Suppressor macrophage (primary cell): ENCODE results near the gene APCDD1.

Experiments used
- DNase-seq, 4 experiments: peaks; one replicate each; pipeline ENCODE4 v3.0.0-alpha.2; 2020 to 2022

The APCDD1 gene

DNA sequence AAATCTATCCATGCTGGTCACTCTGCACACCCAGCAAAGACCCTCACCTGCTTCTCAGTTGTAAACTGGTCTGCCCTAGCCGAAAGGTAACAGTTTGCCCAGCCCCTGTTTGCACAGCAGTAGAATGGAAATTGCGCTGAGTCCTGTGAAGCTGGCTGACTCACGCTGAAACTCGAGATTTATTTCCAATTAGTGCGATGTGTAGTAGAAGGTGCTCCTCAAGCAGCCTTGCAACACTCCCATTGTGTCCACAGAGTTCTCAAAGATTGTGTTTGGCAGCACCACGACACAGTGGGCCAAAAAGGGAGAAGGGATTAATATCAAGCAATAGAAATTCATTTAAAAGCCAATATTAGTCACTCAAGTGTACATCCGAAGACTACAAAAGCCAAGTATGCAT, 21.7 kb upstream of the APCDD1 start:
- no peak for DNase-seq

DNA sequence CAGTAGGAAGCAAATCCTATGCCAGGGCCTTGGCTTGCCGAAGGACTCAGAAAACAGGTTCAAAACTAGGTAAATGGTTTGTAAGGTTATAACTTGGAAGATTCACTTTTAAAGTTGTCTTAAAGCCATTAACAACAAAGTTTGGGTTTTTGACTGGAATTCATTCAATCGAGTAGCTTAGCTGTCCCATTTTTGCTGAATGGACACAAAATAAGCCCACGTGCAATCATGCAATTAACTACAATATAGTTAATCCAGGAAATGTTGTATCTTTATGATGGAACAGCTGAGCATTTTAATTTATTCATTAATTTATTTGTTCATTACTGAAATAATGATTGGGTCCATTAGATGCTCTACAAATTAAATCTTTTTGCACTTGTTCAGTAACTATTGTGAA, 18.3 kb upstream of the APCDD1 start:
- DNase-seq, result no peak

GRCh38 chr18:10437837-10438236, 16.6 kb upstream of the APCDD1 start:
- no peak for DNase-seq

- no peak for DNase-seq
Observed at GRCh38 chr18:10439898-10440297, 14.5 kb upstream of the APCDD1 start.

- peak in 3 of 4 experiments; percentile 14 to 30 (median 16) for DNase-seq
Observed at GRCh38 chr18:10440884-10441283, 13.6 kb upstream of the APCDD1 start.

DNA sequence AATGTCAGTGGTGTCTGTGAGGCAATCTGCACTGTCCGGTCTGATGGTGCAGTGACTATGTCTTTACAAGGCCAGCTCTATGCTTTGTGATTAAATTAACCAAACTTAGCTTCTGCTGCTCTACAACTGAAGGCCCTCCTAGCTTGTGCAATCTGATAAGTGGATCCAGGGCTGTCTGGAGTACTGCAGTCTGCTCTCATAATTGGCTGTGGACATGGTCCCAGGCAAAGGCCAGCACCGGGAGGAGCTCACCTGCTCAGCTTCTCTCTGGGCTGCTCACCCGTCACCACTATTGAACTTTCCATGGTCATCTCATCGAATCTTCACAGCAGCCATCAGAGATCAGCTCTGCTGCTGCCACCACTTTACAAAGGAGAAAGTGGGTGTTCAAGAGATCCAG, 13.0 kb upstream of the APCDD1 start:
- DNase-seq, result no peak

- peak in 3 of 4 experiments; percentile 30 to 41 (median 35) for DNase-seq
Observed at GRCh38 chr18:10442551-10442971, 11.9 kb upstream of the APCDD1 start.

- no peak for DNase-seq
Observed at GRCh38 chr18:10443001-10443400, 11.4 kb upstream of the APCDD1 start.

DNA sequence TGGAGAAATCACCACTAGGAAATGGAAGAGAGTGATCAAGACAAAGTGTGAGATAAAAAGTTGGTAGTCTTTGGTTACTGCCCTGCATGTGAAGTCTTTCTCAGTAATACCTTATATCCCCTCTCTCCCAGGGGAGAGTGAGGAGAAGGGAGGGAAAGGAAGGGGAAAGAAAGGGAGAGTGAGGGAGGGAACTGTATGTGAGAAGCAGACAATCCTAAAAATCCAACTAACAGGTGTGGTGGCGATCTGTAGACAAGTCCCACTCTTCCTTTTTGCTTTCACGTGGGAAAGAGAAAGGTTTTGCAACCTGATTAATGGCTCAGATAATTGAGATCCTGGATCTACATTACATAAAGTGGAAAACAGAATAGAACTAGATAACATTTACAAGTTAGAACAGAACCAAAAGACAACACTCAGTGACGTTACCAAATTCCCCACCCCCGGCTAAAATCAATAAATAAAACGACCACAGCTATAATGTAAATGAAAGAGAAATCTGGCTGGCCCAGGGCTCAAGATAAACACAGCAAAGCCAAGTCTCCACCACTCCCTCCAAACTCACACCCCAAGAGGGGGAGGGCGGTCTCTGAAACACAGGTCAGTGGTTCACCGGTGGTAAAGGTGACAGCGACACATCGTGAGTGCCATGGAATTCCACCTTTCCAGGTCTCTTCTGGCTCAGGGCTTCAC, 10.0 kb upstream of the APCDD1 start:
- DNase-seq, result no peak

DNA sequence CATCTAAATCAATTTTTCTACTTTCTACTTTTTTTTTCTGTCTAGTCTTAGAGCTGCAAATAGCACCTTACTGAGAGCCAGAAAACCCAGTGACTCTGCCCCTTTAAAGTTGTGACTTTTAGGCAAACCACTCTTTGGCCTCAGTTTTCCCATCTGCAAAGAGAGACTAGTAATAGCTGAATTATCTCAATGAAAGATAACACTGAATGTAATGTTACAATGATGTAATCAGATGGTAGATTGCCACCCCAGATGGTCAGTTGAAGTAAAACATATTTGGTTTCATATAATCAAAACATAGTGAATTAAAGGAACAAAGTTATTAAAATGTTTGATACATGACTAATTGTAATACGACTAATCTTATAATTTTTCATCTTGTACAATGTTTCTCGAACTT, 5.0 kb upstream of the APCDD1 start:
- no peak for DNase-seq

GRCh38 chr18:10450986-10451385, 3.4 kb upstream of the APCDD1 start:
- no peak for DNase-seq

- DNase-seq, result no peak
Observed at GRCh38 chr18:10453261-10453805, 1.1 kb upstream of the APCDD1 start.

DNA sequence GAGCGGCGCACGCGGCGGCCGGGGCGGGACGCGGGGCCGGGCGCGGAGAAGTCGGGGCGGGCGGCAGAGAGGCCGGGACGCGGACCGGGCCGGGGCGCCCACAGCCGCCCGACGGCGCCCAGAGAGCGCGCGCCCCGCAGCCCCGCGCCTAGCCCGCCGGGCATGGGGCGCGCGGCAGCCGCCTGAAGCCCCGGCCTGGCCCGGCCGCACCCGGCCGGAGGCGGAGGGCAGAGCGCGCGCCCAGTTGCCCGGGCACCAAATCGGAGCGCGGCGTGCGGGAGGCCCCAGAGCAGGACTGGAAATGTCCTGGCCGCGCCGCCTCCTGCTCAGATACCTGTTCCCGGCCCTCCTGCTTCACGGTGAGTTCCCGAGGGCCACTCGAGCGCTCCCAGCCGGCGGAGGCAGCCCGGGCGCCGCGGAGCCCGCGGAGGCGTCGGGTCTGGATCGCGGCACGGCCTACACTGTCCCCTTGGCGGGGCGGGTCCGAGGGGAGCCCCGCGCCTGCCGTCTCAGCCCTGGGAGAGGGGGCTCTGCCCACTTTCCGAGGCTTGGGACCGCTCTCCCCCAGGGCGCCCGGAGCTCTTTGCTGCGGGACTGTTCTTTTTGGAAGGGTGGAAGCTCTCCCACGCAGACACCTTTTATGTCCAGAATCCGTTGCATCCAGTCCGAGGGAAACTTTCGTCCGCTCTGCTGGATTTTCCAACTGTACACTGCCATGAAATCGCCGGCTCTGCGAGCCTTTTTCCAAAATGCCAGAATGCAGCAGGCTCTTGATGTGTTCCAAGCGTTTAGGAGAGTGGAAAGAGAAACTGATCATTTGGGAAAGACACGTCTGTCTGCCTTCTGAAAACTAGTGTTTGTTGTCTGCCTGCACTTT, 484 bp downstream of the APCDD1 start:
- peak; percentile 19 to 73 (median 37) for DNase-seq

DNA sequence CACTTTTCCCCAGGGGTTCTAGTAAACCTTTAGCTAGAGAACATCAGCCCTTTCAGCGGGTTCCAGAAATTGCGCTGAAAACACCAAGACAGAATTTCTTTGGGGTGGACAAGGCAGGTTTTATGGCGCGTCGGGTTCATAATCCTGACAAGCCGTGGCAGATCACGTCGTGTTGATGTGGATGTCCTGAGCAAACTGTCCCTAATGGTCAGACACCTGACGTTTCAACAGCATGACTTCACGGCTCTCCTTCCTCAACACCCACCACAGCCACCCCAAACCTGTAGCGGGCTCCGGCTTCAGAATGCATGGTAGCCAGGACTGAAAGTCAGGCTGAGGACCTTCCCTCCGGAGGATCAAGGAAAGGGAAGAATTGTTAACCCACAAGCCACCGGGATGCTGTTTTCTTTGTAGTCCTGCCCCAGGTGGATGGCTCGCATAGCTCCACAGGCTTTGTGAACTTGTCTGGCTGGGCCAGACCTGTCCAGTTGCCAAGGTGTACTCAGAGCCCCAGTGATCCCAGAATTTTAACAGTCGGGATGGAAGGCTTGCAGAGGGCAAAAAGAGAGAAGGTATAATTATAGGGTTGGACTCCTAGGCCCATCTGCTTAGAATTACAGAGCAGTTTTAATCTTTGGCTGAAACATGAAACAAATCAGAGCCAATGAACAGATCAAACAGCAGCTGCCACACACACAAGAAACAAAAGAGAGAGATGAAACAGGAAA, 1.5 kb downstream of the APCDD1 start:
- DNase-seq, result no peak

GRCh38 chr18:10456718-10457117, 2.3 kb downstream of the APCDD1 start:
- DNase-seq, result no peak

DNA sequence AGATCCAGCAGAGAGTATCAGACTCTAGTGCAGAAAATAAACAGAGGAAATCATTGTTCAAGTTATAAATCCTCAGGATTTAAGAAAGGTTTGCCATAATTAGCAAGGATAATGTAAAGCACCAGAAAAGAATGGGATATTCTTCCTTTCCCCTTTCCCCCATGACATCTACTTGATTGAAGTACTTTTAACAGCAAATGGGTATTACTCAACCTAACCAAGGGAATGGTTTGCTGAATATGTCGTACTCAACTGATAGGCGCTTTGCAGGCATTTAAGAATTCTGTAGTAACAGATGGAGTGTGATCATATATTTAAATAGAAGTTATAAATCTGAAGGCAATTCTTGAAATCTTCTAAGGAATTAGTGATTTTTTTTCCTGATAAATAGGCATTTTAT, 2.7 kb downstream of the APCDD1 start:
- DNase-seq, result no peak

DNA sequence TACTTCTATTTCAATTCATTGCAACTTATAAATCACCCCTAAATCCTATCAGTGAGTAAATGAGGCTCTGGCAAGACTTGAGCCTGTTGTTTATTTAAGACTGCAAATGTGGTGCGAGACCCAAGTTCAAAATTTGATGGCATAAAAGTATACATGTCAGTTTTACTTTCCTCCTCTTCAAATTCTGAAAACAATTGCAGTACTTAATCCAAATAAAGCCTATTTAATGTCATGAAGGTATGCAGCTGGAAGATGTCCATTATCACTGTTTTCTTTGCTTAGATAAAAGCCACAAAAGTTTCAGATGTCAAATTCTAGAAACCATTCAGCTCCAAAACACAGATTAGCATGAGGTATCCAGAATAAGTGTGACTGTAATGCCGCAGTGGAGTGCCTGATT, 3.3 kb downstream of the APCDD1 start:
- DNase-seq, result no peak

- no peak for DNase-seq
Observed at GRCh38 chr18:10458691-10459090, 4.3 kb downstream of the APCDD1 start.

DNA sequence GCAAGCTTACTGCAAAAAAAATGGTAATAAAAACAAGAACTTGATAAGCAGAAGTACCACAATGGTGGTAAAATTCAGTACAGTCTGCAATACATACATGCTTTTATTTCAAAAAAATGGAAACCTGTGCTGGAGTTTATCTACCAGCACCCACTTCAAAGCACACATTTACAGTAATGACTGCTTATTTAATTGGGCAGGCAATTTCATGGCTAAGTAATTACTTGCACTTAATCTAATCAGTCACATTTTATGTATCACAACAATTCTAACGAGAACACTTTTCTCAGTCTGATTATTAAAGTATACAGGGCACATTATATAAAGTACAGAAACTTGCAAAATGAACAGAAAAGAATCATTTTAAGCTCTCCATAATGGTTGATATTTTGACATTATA, 5.2 kb downstream of the APCDD1 start:
- DNase-seq, result peak in 2 of 4 experiments; percentile 18 to 33

DNA sequence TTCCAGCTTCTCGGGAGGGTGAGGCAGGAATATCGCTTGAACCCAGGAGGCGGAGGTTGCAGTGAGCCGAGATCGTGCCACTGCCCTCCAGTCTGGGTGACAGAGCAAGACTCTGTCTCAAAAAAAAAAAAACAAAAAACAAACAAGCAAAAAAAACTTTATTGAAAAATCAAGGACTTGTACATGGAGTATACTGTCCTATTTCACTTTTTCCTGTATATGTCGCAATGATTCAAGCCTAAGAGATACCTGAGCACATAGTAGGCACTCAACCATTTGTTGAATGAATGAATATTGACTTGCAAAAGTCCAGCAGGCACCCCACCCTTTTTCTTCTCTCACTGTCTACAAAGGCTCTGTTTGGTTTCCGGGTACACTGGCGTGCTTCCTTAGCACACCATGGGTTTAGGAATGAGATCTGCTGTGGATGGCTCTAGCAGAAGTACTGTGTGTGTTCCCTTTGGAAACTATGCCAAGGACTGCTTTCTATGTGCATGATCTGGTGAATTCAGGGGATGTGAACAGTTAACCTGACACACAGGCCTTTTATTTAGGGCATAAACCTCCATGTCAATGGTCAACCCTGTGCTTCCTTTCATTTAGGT, 6.1 kb downstream of the APCDD1 start:
- no peak for DNase-seq

- no peak for DNase-seq
Observed at GRCh38 chr18:10461989-10462388, 7.6 kb downstream of the APCDD1 start.

DNA sequence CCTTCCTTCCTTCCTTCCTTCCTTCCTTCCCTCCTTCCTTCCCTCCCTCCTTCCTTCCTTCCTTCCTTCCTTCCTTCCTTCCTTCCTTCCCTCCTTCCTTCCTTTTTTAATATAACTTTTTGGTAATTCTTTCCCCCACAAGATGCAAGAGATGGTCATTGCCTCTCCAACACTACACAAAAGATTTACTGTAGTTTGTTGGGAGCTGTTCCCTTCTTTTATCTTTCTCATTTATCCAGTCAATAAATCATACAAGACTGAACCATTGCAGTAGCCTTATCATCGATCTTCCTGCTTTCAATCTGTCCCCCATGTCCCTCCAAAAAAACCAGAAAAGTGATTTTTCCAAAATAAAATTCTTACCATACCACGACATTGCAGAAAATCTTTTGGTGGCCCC, 8.2 kb downstream of the APCDD1 start:
- DNase-seq, result no peak

- no peak for DNase-seq
Observed at GRCh38 chr18:10463096-10463495, 8.7 kb downstream of the APCDD1 start.
